ENCODE measurements around the gene DLGAP1.

GRCh38 chr18:3792711-3793110 lies 662.4 kb downstream of the DLGAP1 start:
- TF ChIP-seq CTCF (IDR thresholded peaks at IDR 0.05) (no peak), POLR2AphosphoS5 (IDR thresholded peaks at IDR 0.05) (no peak)
